Skin of body (tissue), 2 donors: Measurements from ENCODE around the gene HPSE2. TPM values are rescaled to one million over a fixed set of nuclear protein-coding genes. Genes with fewer than 3 reads are reported as not detected.
"Not testable (repeated sequence)": the region's sequence is repeated elsewhere in the genome, so short reads cannot be mapped to it uniquely, and the experiment has no call there.

Experiments
- DNase-seq: peaks from one replicate; lab custom pipeline; 2025; lab: John Stamatoyannopoulos, UW
- total RNA-seq: library from RNA; depleted of rRNA; stranded (reverse); fragments of >200 nt; gene quantifications from one replicate; pipeline ENCODE4 v1.2.3, GENCODE V29; 2014

HPSE2 gene
- total RNA-seq, 1 donor from 2014 or later, result 3.1 TPM

- no peak for DNase-seq
These were observed 725.1 kb downstream of the HPSE2 start for GRCh38 chr10:98510412-98510995.

- no peak for DNase-seq
These were observed 725.9 kb downstream of the HPSE2 start for GRCh38 chr10:98509745-98510144.

- not testable (repeated sequence) for DNase-seq
These were observed 733.1 kb downstream of the HPSE2 start for GRCh38 chr10:98502535-98502934.

- no peak for DNase-seq
These were observed 742.9 kb downstream of the HPSE2 start for GRCh38 chr10:98492763-98493162.

- DNase-seq, result no peak
These were observed 745.8 kb downstream of the HPSE2 start for GRCh38 chr10:98489561-98490481.

- no peak for DNase-seq
These were observed 746.8 kb downstream of the HPSE2 start for GRCh38 chr10:98488669-98489430.

GRCh38 chr10:98487649-98488048 is 748.0 kb downstream of the HPSE2 start:
- no peak for DNase-seq

- no peak for DNase-seq
These were observed 749.2 kb downstream of the HPSE2 start for GRCh38 chr10:98486421-98486820.

GRCh38 chr10:98485959-98486358 is 749.7 kb downstream of the HPSE2 start:
- DNase-seq, result no peak

GRCh38 chr10:98483658-98484057 is 752.0 kb downstream of the HPSE2 start:
- no peak for DNase-seq

- DNase-seq, result no peak
These were observed 753.6 kb downstream of the HPSE2 start for GRCh38 chr10:98482096-98482495.

GRCh38 chr10:98481404-98481945 is 754.2 kb downstream of the HPSE2 start:
- no peak for DNase-seq

GRCh38 chr10:98478430-98479222 is 757.0 kb downstream of the HPSE2 start:
- no peak for DNase-seq

- DNase-seq, result no peak
These were observed 757.8 kb downstream of the HPSE2 start for GRCh38 chr10:98477861-98478260.

- no peak for DNase-seq
These were observed 761.0 kb downstream of the HPSE2 start for GRCh38 chr10:98474628-98475027.

GRCh38 chr10:98472196-98472595 is 763.5 kb downstream of the HPSE2 start:
- DNase-seq, result no peak

GRCh38 chr10:98470850-98471249 is 764.8 kb downstream of the HPSE2 start:
- no peak for DNase-seq

GRCh38 chr10:98469001-98469931 is 766.4 kb downstream of the HPSE2 start:
- no peak for DNase-seq

- peak; percentile 66 for DNase-seq
These were observed 767.9 kb downstream of the HPSE2 start for GRCh38 chr10:98467506-98468318.
